Sigmoid colon (tissue), 4 donors: ENCODE results near the gene CFAP45.

ENCODE experiments used
- CTCF ChIP-seq, 4 experiments: fragments of 450-650 bp in 3 of 4; fragments of 200-600 bp in 1 of 4; IDR thresholded peaks; one replicate each; pipeline ENCODE4 v1.5.1; 2016 to 2019; ENCODE audit warnings: antibody characterized with exemption in 4 of 4, mild to moderate bottlenecking in 3 of 4, moderate library complexity in 2 of 4
- EP300 ChIP-seq, 4 donors: sonication (generic); formaldehyde crosslinking; IDR thresholded peaks; one replicate each; pipeline ENCODE4 v1.6.1; 2017; ENCODE audit warnings: antibody characterized with exemption in 4 of 4
- POLR2A ChIP-seq, 2 donors: fragments of 450-650 bp; IDR thresholded peaks; one replicate each; pipeline ENCODE4 v1.6.1; 2016; ENCODE audit warnings: antibody characterized with exemption in 2 of 2, mild to moderate bottlenecking in 2 of 2, moderate library complexity in 2 of 2
- POLR2AphosphoS5 ChIP-seq, 4 donors: sonication (generic); formaldehyde crosslinking; IDR thresholded peaks; one replicate each; pipeline ENCODE4 v1.6.1; 2017; ENCODE audit warnings: antibody characterized with exemption in 4 of 4

- TF ChIP-seq CTCF (IDR thresholded peaks at IDR 0.05) (no peak), POLR2AphosphoS5 (IDR thresholded peaks at IDR 0.05) (no peak), POLR2A (IDR thresholded peaks at IDR 0.05) (no peak), EP300 (IDR thresholded peaks at IDR 0.05) (no peak)
Measured at GRCh38 chr1:159913451-159914192, 13.7 kb upstream of the CFAP45 start.
